Bronchial epithelial cell (primary cell): ENCODE measurements around the gene ZBED4. TPM values are rescaled to one million over a fixed set of nuclear protein-coding genes. Genes with fewer than 3 reads are reported as not detected.

Experiments
- DNase-seq: peaks from one replicate; pipeline ENCODE4 v3.0.0-alpha.2; 2010; ENCODE audit warnings: low read depth
- FAIRE-seq: peaks from 2 replicates; lab custom pipeline; 2011; peaks lifted over from hg19 to GRCh38; lab: Jason Lieb, UNC
- H3K27me3 ChIP-seq: 2 replicates; pipeline ENCODE4 v1.5.1; 2011; ENCODE audit warnings: low read length; ENCODE audit not compliant: control insufficient read depth, insufficient read depth
- H3K36me3 ChIP-seq: 2 replicates; pipeline ENCODE4 v1.5.1; 2011; ENCODE audit warnings: low read length; ENCODE audit not compliant: control insufficient read depth, insufficient read depth
- H3K4me3 ChIP-seq: 2 replicates; pipeline ENCODE4 v1.5.1; 2011; ENCODE audit warnings: mild to moderate bottlenecking, low read depth, low read length, control low read depth
- total RNA-seq: library from RNA; depleted of rRNA; stranded (reverse); fragments of >200 nt; gene quantifications from 2 replicates; pipeline ENCODE4 v1.2.1, GENCODE V29; 2014
- TF ChIP-seq, protein P1 (sequence below): IDR thresholded peaks from 2 replicates; pipeline ENCODE4 v1.5.1; 2011; ENCODE audit warnings: mild to moderate bottlenecking, moderate library complexity, low read length, control low read depth, inconsistent platforms; ENCODE audit not compliant: insufficient read depth, severe bottlenecking

The ZBED4 gene
- total RNA-seq, 1 donor from 2014 or later, result 14.0 TPM

- TF ChIP-seq, protein P1, sequence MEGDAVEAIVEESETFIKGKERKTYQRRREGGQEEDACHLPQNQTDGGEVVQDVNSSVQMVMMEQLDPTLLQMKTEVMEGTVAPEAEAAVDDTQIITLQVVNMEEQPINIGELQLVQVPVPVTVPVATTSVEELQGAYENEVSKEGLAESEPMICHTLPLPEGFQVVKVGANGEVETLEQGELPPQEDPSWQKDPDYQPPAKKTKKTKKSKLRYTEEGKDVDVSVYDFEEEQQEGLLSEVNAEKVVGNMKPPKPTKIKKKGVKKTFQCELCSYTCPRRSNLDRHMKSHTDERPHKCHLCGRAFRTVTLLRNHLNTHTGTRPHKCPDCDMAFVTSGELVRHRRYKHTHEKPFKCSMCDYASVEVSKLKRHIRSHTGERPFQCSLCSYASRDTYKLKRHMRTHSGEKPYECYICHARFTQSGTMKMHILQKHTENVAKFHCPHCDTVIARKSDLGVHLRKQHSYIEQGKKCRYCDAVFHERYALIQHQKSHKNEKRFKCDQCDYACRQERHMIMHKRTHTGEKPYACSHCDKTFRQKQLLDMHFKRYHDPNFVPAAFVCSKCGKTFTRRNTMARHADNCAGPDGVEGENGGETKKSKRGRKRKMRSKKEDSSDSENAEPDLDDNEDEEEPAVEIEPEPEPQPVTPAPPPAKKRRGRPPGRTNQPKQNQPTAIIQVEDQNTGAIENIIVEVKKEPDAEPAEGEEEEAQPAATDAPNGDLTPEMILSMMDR, result no peak
- H3K36me3 ChIP-seq, result peaks cover 19% of the 10 kb centered on the region
- DNase-seq (peak; percentile 11), FAIRE-seq (no peak)
- H3K27me3 ChIP-seq, result no peaks in the 10 kb centered on the region
- H3K4me3 ChIP-seq, result peak overlapping the region; percentile 83
Measured at GRCh38 chr22:49826603-49827270, 26.9 kb upstream of the ZBED4 start.

- TF ChIP-seq, protein P1, result no peak
- peak overlapping the region; percentile 83 for H3K4me3 ChIP-seq
- FAIRE-seq (no peak), DNase-seq (no peak)
- no peaks in the 10 kb centered on the region for H3K27me3 ChIP-seq
- peaks cover 19% of the 10 kb centered on the region for H3K36me3 ChIP-seq
Measured at GRCh38 chr22:49827271-49827852, 26.3 kb upstream of the ZBED4 start.

DNA sequence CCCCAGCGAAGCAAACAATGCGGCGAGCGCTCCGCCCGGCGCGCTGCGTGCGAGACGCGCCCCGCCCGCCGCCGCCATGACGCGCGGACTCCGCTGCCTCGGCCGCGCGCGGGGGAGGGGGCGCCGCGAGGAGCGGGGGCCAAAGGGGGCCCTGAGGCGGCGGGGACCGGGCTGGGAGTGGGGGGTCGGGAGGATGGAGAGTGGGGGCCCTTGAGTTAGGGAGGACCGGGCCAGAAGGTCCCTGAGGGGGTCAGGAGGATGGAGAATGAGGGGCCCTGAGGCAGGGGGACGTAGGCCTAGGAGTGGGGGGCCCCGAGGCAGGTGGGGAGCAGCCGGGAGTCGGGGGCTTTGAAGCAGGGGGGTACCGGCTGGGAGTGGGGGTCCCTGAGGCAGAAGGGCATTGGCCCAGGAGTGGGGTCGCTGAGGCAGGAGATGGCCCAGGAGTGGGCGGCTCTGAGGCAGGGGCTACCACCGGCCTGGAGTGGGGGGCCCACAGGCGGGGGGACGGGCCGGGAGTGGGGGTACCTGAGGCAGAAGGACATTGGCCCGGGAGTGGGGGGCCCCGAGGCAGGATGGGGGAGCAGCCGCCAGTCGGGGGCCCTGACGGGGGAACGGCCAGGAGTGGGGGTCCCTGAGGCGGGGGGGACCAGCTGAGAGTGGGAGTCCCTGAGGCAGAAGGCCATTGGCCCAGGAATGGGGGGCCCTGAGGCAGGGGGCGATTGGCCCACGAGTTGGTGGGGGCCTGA is 25.6 kb upstream of the ZBED4 start, which contains the start of gene BRD1:
Gene BRD1, minus strand, starts transcription at position 21 of the 746 bp plus-strand sequence. CDS start 3,556 bp downstream, outside the sequence.
- Histone ChIP-seq H3K27me3 (no peaks in the 10 kb centered on the region), H3K36me3 (peaks cover 14% of the 10 kb centered on the region), H3K4me3 (peak within 1 kb of the TSS; percentile 83)
- no peak for FAIRE-seq
- no peak for DNase-seq
- TF ChIP-seq, protein P1, result no peak

DNA sequence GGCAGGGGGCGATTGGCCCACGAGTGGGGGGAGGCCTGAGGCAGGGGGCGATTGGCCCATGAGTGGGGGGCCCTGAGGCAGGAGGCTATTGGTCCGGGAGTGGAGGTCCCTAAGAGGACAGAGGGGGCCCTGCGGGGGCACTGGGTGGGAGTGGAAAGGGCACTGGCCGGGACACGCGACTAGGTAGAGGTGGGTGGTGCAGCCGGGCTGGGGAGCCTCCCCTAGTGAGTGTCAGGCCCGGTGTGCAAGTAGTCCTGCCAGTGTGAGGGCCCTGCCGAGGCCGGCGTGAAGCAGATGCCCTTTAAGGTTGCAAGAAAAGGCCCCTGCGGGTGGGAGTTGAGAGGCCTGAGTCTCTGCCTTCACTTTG is 25.1 kb upstream of the ZBED4 start:
- Histone ChIP-seq H3K36me3 (peaks cover 9% of the 10 kb centered on the region), H3K4me3 (no peak overlapping the region), H3K27me3 (no peaks in the 10 kb centered on the region)
- DNase-seq (no peak), FAIRE-seq (no peak)
- TF ChIP-seq, protein P1, result no peak

DNA sequence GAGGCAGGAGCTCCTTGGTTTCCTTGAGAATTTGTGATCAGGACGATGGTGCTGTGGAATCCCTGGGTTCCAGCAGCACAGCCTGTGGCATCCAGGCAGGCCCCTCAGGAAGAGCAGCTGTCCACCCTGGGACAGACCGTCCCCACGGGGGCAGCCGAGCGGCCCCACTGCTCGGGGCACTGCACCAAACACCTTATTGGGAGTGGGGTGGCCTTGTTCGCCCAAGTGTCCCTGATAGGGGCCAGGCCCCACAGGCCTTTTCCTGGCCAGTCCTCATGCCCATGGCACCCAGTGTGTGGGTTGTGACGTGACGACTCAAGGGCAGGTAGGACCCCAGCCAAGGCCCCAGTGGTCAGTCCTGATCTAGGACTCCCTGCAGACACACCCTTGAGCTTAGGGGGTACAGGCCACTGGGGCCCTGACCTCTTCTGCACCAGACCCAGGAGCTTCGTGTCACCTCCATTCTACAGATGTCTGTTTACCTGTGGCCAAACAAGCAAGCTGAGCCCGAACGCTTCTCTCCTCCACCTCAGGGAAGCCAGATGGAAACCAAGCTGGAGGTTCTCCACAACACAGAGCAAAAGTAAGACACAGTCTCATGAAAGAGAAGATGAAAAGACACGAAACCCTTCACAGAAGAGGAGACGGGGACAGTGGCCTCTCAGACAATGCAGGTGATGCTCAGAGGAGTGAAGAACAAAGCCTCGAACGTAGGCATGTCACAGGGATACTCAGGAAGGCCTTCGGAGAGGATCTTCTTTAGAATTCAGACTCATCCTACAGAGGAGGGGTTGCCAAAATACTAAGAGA is 24.4 kb upstream of the ZBED4 start:
- FAIRE-seq (peak; percentile 52), DNase-seq (no peak)
- no peak overlapping the region for H3K4me3 ChIP-seq
- no peaks in the 10 kb centered on the region for H3K27me3 ChIP-seq
- TF ChIP-seq, protein P1, result no peak
- H3K36me3 ChIP-seq, result peaks cover 4% of the 10 kb centered on the region
